ENCODE data around the gene SPATA13.

Gene SPATA13

DNA sequence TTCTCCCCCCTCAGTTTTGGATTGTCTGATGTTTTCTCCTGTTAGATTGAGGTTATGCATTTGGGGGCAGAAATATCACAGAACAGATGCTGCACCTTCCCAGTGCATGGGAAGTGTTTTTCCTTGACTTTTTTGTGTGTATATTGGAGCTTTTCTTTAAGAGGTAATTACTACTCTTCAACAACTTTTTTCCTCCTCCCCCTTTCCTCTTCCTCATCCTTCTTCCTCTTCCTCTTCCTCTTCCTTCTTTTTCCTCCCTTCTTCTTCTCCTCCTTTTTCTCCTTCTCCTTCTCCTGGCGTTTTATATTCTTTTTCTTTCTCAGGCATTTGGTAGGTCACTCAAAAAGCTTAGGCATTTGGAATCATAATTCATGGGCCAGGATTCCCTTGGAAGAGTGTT, 18.1 kb upstream of the SPATA13 start:
- no peak for DNase-seq

DNA sequence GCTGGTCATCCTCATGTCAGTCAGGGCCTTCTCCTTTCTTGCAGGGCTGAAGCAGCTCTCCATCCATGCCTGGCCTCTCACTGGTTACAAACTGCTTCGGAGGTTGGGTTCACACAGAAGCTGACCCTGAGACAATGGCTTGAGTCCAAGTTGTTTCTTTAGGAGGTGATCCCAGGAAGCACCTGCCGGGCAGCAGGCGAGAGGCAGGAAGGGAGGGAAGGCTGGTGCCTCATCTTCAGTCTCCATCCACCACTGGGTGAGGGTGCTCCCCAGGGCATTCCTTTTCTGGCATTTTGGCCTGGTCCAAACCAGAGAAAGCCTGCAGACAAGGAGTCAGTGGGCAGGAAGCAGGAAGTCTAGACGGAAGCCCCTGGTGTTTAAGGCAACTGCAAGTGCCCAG, 17.6 kb upstream of the SPATA13 start:
- DNase-seq, result no peak

DNA sequence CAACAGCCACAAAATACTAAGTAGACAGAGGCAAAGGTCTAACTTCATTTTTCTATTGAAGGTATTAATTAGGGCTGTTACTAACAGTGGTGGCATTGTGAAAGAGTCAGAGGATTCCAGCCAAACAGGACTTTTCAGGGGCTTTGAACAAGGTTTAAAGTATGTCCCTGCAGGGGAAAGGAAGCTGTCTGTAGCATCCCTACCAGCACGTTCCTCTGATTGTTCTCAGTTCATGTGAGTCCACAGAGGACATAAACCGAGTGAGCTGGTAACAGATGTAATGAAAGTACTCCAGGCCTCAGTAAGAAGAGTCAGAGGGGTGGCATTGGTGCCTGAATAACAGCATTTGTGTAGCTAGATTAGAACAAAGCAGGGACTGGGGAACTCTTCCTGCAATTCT, 15.3 kb upstream of the SPATA13 start:
- DNase-seq, result no peak

GRCh38 chr13:24145674-24146073, 14.8 kb upstream of the SPATA13 start:
- no peak for DNase-seq

GRCh38 chr13:24146961-24147569, 13.5 kb upstream of the SPATA13 start:
- no peak for DNase-seq

DNA sequence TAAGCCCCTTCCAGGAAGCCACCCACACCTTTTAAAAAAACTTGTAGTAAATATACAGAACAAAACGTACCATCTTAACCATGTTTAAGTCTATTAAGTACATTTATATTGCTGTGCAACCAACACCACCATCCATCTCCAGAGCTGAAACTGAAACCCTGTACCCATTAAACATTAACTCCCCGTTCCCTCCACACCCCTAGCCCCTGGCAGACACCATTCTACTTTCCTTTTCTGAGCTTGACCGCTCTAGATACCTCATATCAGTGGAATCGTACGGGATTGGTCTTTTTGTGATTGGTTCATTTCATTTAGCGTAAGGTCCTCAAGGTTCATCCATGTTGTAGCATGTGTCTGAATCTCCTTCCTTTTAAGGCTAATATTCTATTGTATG, 13.0 kb upstream of the SPATA13 start:
- no peak for DNase-seq

DNA sequence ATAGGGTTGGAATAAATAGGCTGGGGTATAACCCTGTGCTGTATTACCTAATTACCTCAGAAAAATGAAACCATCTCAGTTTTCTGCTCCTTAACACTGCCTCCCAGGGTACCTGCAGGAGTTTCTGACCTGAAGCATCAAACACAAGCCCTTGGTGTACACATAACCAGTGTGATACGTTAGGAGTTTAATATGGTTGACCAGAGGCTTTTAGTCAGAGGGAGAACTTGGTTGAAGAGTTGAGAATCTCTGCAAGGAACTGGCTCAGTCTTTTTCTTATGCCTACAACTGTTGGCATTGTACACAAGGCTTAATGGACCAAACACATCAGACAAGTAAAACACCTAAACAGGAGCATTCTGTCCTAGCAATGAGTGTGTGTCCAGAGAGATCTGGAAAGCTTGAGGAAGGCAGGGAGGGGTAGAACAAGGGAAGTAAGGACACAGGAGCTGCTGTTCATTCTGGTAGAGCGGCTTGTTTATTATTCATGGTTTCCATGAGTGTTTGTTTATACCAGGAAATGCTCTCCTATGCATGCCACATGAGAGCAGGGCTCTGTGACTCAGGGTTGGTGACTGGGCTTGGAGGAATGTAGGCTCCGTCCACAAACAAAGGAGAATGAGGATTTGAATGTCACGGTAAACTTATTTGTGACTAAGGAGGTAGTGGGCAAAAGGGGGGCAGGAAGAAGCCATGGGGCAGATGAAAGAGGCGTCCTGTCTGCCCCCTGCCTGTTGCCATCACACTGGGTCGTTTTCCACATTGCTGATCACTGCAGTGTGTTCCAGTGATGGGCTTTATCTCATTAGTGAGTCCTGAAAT, 11.9 kb upstream of the SPATA13 start:
- DNase-seq, result no peak

DNA sequence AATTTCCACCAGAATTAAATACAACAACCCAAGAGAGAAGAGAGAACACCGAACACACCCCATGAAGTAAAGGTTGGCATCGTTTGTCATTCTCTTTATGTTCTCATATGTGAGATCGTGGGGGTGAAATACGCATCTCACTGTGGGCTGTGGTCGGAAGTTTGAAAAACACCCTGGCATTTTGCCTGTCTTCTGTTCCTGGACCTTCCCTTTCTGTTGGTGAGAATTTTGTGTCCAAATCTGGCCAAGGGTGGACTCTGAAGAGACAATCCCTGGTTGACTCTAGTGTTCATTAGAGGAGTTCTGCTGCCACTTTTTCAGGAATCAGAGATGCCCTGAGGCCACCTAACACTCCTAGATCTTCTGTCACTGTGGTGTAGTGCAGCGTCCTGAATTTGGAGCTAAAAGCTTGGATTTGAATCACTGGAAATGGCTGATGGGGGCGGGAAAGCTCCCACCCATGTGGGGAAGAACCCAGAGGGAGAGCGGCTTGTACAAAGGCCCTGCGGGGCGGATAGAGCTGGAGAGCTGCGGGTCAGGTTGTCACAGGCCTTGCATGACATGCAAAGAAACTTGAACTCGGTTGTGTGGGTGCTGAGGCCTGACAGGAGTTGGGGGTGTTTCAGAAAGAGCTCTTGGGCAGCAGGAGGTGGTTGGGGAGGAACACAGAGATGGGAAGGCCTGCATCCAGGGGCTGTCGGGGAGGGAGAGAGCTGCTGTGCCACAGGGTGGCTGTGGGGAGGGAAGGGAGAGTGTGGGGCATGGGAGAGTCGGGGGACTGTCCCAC, 11.1 kb upstream of the SPATA13 start:
- no peak for DNase-seq

DNA sequence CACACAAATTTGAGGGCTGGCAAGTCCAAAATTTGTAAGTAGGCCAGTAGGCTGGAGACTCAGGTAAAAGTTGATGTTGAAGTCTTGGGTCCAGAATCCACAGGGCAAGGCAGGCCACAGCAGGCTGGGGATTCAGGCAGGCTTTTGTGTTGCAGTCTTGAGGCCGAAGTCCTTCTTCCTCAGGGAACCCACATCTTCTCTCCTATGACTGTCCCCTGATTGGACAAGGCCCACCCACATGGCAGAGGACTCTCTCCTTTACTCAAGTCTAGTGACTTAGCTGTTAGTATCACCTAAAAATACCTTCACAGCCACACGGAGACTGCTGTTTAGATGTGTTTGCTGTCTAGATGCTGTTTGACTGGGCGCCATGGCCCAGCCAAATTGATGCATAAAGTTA, 9.9 kb upstream of the SPATA13 start:
- DNase-seq, result no peak

- no peak for DNase-seq
Observed at GRCh38 chr13:24151864-24152263, 8.7 kb upstream of the SPATA13 start.

DNA sequence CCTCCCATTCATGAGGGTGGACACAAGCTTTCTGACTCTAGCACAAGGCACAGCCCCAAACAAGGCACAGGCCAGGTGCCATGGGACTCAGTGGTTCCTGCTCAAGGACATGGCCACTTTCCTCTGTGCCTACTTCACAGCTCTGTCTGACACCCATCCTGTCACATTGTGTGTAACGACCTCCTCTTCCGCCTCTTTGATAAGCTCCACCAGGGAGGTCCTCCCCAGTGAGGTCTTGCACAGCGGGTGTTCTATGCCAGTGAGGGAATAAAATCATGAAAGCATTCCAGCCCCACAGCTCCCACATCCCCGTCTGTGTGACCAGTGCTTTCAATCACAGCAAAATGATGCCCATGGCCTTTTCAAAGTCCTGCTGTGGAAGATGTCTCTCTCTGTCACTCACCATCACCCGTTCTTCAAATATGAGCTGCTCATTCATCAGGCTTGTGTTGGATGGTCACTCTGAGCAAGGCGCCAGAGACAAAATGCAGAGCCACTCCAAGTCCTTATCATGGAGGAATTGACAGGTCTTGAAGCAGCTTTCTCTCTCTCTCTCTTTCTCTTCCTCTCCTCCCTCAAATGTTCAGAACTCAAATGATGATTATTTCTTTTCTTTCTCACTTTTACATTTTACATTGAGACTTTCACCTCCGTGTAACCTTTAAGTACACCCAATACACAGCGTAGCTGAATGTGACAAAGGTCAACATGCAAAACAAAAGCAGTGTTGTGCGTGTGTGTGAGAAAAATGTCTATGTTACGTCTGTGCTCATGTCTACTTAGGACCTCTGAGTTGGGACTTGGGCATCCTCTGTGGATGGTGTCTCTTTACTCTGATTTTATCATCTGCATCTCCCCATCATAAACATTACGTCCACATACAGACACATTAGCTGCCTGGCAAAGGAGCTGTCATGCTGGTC, 8.0 kb upstream of the SPATA13 start:
- DNase-seq, result no peak

DNA sequence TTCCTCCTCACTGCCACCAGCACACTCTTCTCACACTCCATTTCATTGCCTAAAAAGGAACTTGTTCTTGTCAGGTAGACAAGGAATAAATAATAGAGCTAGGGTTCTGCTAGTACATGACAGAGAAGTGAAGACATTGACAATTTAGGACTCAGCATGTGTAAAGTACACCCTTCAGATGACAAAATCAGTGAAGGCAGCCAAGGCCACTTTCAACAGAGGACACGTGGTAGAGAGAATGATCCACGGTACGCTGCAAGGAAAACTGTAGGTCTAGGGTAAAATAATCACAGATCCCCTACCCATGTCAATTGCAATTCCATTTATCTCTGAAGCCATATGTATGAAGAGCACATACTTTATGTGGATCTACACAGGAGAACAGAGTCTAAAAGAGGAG, 7.2 kb upstream of the SPATA13 start:
- DNase-seq, result no peak

DNA sequence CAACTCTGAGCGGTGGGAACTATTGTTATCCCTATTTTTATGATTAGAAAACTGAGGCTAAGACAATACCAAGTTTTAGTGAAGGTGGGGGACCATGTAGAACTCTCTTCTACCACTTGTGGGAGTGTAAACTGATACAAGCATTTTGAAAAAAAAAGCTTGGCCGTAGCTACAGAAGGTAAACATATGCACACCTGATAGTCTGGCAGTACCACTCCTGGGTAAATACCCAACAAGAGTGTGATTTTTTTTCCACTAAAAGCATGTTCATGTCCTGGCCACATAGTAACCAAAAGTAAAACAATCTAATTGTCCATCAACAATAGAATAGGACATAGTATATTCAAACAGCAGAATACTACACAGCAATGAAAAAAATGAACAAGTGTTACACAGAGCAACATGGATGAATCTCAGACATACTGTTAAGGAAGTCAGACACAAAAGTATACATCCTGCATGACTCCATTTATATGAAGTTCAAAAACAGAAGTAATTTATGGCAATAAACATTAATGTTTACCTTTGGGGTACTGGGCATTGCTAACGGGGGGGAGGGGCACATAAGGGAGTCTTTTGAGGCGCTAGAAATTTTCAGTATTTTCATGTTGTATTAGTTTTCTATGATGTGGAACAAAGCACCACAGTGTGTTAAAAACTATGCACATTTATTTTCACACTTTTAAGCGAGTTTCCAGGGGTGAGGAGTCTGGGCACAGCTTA, 6.4 kb upstream of the SPATA13 start:
- no peak for DNase-seq

- no peak for DNase-seq
Observed at GRCh38 chr13:24159357-24159756, 1.2 kb upstream of the SPATA13 start.

DNA sequence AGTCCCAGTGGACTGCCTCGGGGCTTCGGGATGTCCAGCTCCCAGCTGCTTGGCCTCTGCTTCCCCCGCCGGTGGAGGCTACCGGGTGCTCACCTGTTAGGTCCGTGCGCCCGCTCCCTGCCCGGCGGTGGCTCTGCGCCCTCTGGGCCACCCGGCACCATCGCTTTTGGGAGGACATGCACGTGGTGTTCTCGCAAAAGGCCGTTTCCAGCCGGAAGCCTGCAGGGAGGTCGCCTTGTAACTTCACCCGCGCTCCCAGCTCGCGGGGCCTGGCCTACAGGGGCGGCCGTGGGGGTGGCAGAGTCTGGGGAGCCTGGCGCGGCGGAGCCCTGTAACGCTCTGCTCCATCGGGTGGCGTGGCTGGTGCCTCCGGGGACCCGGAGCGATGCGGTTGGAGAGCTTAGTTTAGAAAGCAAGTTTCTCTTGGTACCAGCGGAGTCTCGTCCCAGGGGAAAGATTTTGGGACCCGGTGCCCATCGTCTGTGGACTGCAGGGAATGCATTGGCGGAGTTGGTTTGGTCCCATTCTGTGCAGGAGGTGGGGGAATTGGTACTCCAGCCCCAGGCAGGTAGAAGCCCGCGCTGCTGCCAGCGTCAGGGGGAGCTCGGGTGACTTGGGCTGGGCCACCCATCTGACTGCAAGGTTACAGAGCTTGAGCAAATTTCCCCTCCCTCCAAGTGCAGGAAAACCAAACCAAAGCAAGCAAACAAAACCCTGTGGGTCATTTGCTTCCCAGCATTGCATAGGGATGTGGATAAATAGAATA, 673 bp downstream of the SPATA13 start:
- peak in 1 of 2 donors; percentile 23 for DNase-seq

- DNase-seq, result no peak
Observed at GRCh38 chr13:24161980-24162525, 1.5 kb downstream of the SPATA13 start.

GRCh38 chr13:24162604-24163003, 2.1 kb downstream of the SPATA13 start:
- no peak for DNase-seq

- no peak for DNase-seq
Observed at GRCh38 chr13:24165746-24166145, 5.2 kb downstream of the SPATA13 start.

GRCh38 chr13:24166561-24166960, 6.0 kb downstream of the SPATA13 start:
- DNase-seq, result no peak

DNA sequence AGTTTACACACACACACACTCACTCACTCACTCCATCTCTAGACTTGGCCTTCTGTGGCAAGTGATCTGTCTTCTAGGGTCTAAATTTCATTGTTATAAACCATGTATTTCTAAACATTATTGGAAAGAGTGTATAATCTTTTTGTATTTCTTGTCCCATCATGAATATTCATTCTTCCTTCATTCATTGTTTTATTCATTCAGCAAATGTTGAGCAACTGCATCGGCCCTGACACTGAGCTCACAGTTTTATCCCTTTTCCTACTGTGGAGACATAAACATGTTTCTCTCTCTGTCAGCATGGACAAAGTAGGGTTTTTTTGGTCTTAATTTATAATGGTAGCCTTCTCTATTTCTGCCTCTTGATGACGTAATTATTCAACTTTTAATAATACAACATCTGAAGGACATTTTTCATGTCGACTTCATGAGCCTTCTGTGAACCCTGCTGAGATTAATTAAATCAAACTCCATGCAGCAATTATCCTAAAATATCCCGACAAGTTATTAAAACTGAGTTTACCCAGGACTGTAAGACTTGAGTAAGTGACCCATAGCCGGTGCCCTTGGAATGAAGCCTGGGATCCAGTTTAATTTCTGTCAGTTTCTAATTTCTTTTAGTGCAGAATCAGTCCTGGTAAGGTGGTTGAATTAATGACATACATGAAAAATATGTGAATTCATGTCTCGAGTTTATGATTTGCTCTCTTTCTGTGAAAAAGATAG, 7.3 kb downstream of the SPATA13 start:
- no peak for DNase-seq
